Left kidney (tissue), 1 donor: ENCODE measurements around the gene MAGEC1. TPM values are rescaled to one million over a fixed set of nuclear protein-coding genes. Genes with fewer than 3 reads are reported as not detected.

Experiments used
- polyA plus RNA-seq: library from polyadenylated mRNA; unstranded; fragments of 120-200 nt; gene quantifications from one replicate; pipeline ENCODE4 v1.2.1, GENCODE V29; 2013; ENCODE audit not compliant: insufficient read length

MAGEC1 gene
- polyA plus RNA-seq, 1 donor, result not detected

Other genes with a start within 250 kb of the MAGEC1 start
- gene SPANXD, start 205.2 kb upstream of the MAGEC1 start, polyA plus RNA-seq, result not detected
- gene MAGEC3, start 65.6 kb upstream of the MAGEC1 start, polyA plus RNA-seq, result 0.37 TPM